Measurements from ENCODE around the gene POLDIP2. TPM values are rescaled to one million over a fixed set of nuclear protein-coding genes. Genes with fewer than 3 reads are reported as not detected.
A peak's percentile ranks its signal among the peaks of the same experiment; 100 is the strongest.

POLDIP2 gene
- total and polyA plus RNA-seq, 2 donors (not counting 1 experiment from before 2014, with no cell fraction given) = 79.3 to 89.2 TPM

DNA sequence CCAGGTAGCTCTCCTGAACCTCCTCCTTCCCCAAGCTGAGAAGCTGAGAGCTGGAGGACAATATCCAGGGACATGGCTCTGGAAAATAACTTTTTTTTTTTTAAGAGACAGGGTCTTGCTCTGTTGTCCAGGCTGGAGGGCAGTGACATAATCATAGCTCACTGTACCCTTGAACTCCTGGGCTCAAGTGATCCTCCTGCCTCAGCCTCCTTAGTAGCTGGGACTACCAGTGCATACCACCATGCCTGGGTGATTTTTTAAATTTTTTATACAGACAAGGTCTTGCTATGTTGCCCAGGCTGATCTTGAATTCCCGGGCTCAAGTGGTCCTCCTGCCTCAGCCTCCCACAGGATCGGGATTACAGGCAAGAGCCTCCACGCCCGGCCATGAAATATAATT, 42.5 kb upstream of the POLDIP2 start:
- no peak for DNase-seq (ENCODE audit: low read depth in 2 of 2)
- no peak overlapping the region for H3K27ac ChIP-seq (ENCODE audit: insufficient read depth, low read length)
- H3K36me3 ChIP-seq (ENCODE audit: control insufficient read depth, insufficient read depth, low read length) = peaks cover 7% of the 10 kb centered on the region
- no peaks in the 10 kb centered on the region for H3K79me2 ChIP-seq (ENCODE audit: control insufficient read depth, insufficient read depth, low read length)
- no peak overlapping the region for H3K4me3 ChIP-seq (replicated peaks in 1 of 4; ENCODE audit: control extremely low read depth in 1 of 4, insufficient read depth in 1 of 4, low read depth in 3 of 4, low read length in 4 of 4)
- no peak for TF ChIP-seq EZH2 (IDR thresholded peaks at IDR 0.05; ENCODE audit: low read length, missing control alignments)
- TF ChIP-seq, protein P1, sequence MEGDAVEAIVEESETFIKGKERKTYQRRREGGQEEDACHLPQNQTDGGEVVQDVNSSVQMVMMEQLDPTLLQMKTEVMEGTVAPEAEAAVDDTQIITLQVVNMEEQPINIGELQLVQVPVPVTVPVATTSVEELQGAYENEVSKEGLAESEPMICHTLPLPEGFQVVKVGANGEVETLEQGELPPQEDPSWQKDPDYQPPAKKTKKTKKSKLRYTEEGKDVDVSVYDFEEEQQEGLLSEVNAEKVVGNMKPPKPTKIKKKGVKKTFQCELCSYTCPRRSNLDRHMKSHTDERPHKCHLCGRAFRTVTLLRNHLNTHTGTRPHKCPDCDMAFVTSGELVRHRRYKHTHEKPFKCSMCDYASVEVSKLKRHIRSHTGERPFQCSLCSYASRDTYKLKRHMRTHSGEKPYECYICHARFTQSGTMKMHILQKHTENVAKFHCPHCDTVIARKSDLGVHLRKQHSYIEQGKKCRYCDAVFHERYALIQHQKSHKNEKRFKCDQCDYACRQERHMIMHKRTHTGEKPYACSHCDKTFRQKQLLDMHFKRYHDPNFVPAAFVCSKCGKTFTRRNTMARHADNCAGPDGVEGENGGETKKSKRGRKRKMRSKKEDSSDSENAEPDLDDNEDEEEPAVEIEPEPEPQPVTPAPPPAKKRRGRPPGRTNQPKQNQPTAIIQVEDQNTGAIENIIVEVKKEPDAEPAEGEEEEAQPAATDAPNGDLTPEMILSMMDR (conservative IDR thresholded peaks at IDR 0.05 in 1 of 2, IDR thresholded peaks at IDR 0.05 in 1 of 2; ENCODE audit: low read depth in 1 of 2, low read length in 2 of 2) = no peak
- no peak overlapping the region for H3K9ac ChIP-seq (ENCODE audit: insufficient read depth, low read length)
- no peaks in the 10 kb centered on the region for H3K9me3 ChIP-seq (ENCODE audit: control insufficient read depth, insufficient read depth, low read depth, low read length)
- peaks cover 3% of the 10 kb centered on the region for H3K4me1 ChIP-seq (ENCODE audit: control insufficient read depth, extremely low read depth, insufficient read depth, low read length)
- H2AFZ ChIP-seq (ENCODE audit: low read length) = no peak overlapping the region
- no peaks in the 10 kb centered on the region for H4K20me1 ChIP-seq (ENCODE audit: control insufficient read depth, extremely low read depth, insufficient read depth, low read length)
- H3K4me2 ChIP-seq (ENCODE audit: extremely low read depth, insufficient read depth, low read length) = no peak overlapping the region
- H3K27me3 ChIP-seq (ENCODE audit: control insufficient read depth, insufficient read depth, low read length) = no peaks in the 10 kb centered on the region

- Histone ChIP-seq H3K9ac (ENCODE audit: insufficient read depth, low read length) (no peak overlapping the region), H2AFZ (ENCODE audit: low read length) (no peak overlapping the region), H4K20me1 (ENCODE audit: control insufficient read depth, extremely low read depth, insufficient read depth, low read length) (no peaks in the 10 kb centered on the region), H3K4me1 (ENCODE audit: control insufficient read depth, extremely low read depth, insufficient read depth, low read length) (peaks cover 3% of the 10 kb centered on the region), H3K27ac (ENCODE audit: insufficient read depth, low read length) (no peak overlapping the region), H3K4me2 (ENCODE audit: extremely low read depth, insufficient read depth, low read length) (no peak overlapping the region), H3K4me3 (replicated peaks in 1 of 4; ENCODE audit: control extremely low read depth in 1 of 4, insufficient read depth in 1 of 4, low read depth in 3 of 4, low read length in 4 of 4) (no peak overlapping the region), H3K79me2 (ENCODE audit: control insufficient read depth, insufficient read depth, low read length) (no peaks in the 10 kb centered on the region), H3K9me3 (ENCODE audit: control insufficient read depth, insufficient read depth, low read depth, low read length) (no peaks in the 10 kb centered on the region), H3K36me3 (ENCODE audit: control insufficient read depth, insufficient read depth, low read length) (peaks cover 7% of the 10 kb centered on the region), H3K27me3 (ENCODE audit: control insufficient read depth, insufficient read depth, low read length) (no peaks in the 10 kb centered on the region)
- TF ChIP-seq, protein P1 (conservative IDR thresholded peaks at IDR 0.05 in 1 of 2, IDR thresholded peaks at IDR 0.05 in 1 of 2; ENCODE audit: low read depth in 1 of 2, low read length in 2 of 2) = no peak
- no peak for TF ChIP-seq EZH2 (IDR thresholded peaks at IDR 0.05; ENCODE audit: low read length, missing control alignments)
- DNase-seq (ENCODE audit: low read depth in 2 of 2) = peak in 1 of 2 donors; percentile 20
These were observed 41.1 kb upstream of the POLDIP2 start for GRCh38 chr17:28398280-28398981.

GRCh38 chr17:28397687-28398279, 40.5 kb upstream of the POLDIP2 start:
- H3K4me3 ChIP-seq (replicated peaks in 1 of 4; ENCODE audit: control extremely low read depth in 1 of 4, insufficient read depth in 1 of 4, low read depth in 3 of 4, low read length in 4 of 4) = no peak overlapping the region
- no peaks in the 10 kb centered on the region for H3K27me3 ChIP-seq (ENCODE audit: control insufficient read depth, insufficient read depth, low read length)
- no peak overlapping the region for H3K9ac ChIP-seq (ENCODE audit: insufficient read depth, low read length)
- H3K9me3 ChIP-seq (ENCODE audit: control insufficient read depth, insufficient read depth, low read depth, low read length) = no peaks in the 10 kb centered on the region
- H3K36me3 ChIP-seq (ENCODE audit: control insufficient read depth, insufficient read depth, low read length) = peaks cover 7% of the 10 kb centered on the region
- no peak overlapping the region for H3K27ac ChIP-seq (ENCODE audit: insufficient read depth, low read length)
- H2AFZ ChIP-seq (ENCODE audit: low read length) = no peak overlapping the region
- no peak for DNase-seq (ENCODE audit: low read depth in 2 of 2)
- H4K20me1 ChIP-seq (ENCODE audit: control insufficient read depth, extremely low read depth, insufficient read depth, low read length) = no peaks in the 10 kb centered on the region
- H3K4me1 ChIP-seq (ENCODE audit: control insufficient read depth, extremely low read depth, insufficient read depth, low read length) = peaks cover 3% of the 10 kb centered on the region
- no peak for TF ChIP-seq EZH2 (IDR thresholded peaks at IDR 0.05; ENCODE audit: low read length, missing control alignments)
- TF ChIP-seq, protein P1 (conservative IDR thresholded peaks at IDR 0.05 in 1 of 2, IDR thresholded peaks at IDR 0.05 in 1 of 2; ENCODE audit: low read depth in 1 of 2, low read length in 2 of 2) = no peak
- no peak overlapping the region for H3K4me2 ChIP-seq (ENCODE audit: extremely low read depth, insufficient read depth, low read length)
- H3K79me2 ChIP-seq (ENCODE audit: control insufficient read depth, insufficient read depth, low read length) = no peaks in the 10 kb centered on the region

Measured in fibroblast of lung (primary cell).